Adrenal gland (tissue), 12 donors: ENCODE measurements around the gene ZNF267. TPM values are rescaled to one million over a fixed set of nuclear protein-coding genes. Genes with fewer than 3 reads are reported as not detected.
"Not testable (repeated sequence)": the region's sequence is repeated elsewhere in the genome, so short reads cannot be mapped to it uniquely, and the experiment has no call there.

Experiments
- DNase-seq, 7 donors: peaks; one replicate each; pipeline ENCODE4 v3.0.0-alpha.2; 2019 to 2020
- H3K27ac ChIP-seq, 5 donors: fragments of 200-600 bp; sonication (generic) in 4 of 5; 1 replicate in 3 of 5; 2 replicates in 2 of 5; pipeline versions ENCODE4 v1.5.1 to v1.8.0; 2016 to 2020; ENCODE audit warnings: mild to moderate bottlenecking in 1 of 5
- H3K27me3 ChIP-seq: fragments of 200-600 bp; 2 replicates; pipeline ENCODE4 v1.8.0; 2021
- H3K36me3 ChIP-seq, 2 donors: fragments of 200-600 bp; replicated peaks in 1 of 2; 1 replicate in 1 of 2; 2 replicates in 1 of 2; pipeline versions ENCODE4 v1.5.1 to v1.8.0; 2018 to 2022
- H3K4me1 ChIP-seq, 2 donors: fragments of 200-600 bp; replicated peaks in 1 of 2; 1 replicate in 1 of 2; 2 replicates in 1 of 2; pipeline versions ENCODE4 v1.5.1 to v1.8.0; 2018 to 2021
- H3K4me3 ChIP-seq, 4 donors: fragments of 200-600 bp; sonication (generic) in 3 of 4; one replicate each; pipeline ENCODE4 v1.5.1; 2016 to 2018
- H3K9me3 ChIP-seq, 3 donors: fragments of 200-600 bp; sonication (generic) in 1 of 3; replicated peaks in 1 of 3; 1 replicate in 2 of 3; 2 replicates in 1 of 3; pipeline versions ENCODE4 v1.5.1 to v1.8.0; 2016 to 2021
- CTCF ChIP-seq, 6 experiments: fragments of 450-650 bp in 4 of 6; fragments of 200-600 bp in 2 of 6; sonication (generic) in 1 of 6; IDR thresholded peaks; 1 replicate in 5 of 6; 2 replicates in 1 of 6; pipeline versions ENCODE4 v1.5.1 to v1.8.0; 2016 to 2021; ENCODE audit warnings: antibody characterized with exemption in 6 of 6, mild to moderate bottlenecking in 2 of 6, moderate library complexity in 1 of 6
- POLR2A ChIP-seq, 2 donors: fragments of 450-650 bp; IDR thresholded peaks; one replicate each; pipeline ENCODE4 v1.6.1; 2017; ENCODE audit warnings: antibody characterized with exemption in 2 of 2, mild to moderate bottlenecking in 2 of 2, moderate library complexity in 1 of 2
- WGBS, 4 donors: extraction: QIAGEN DNeasy Blood & Tissue Kit in 2 of 4; methylation state at CpG; one replicate each; pipeline versions ENCODE4 v1.1.5 to v1.1.7; 2013 to 2017; 5-methylcytosine and 5-hydroxymethylcytosine counted together
- intact Hi-C, 2 donors: fragments of 100-400 bp; cut with DNase I; formaldehyde crosslinking; loops; one replicate each; pipeline versions ENCODE4 v1.14.1 to v1.15.0; 2022 to 2023
- polyA plus RNA-seq, 3 donors: library from polyadenylated mRNA; stranded (reverse); fragments of 200-250 nt in 2 of 3; fragments of 350-450 nt in 1 of 3; fragmentation: Illumina TruSeq in 1 of 3; extraction: RNeasy Lipid Tissue Mini Kit (QIAGEN cat#74804) in 1 of 3; gene quantifications; one replicate each; pipeline ENCODE4 v1.2.3, GENCODE V29; 2013 to 2014
- total RNA-seq, 9 donors: library from RNA; depleted of rRNA in 4 of 9; stranded (reverse); fragments of >200 nt in 4 of 9; fragments of 120-200 nt in 1 of 9; fragmentation: NEBNext Ultra II Directional in 1 of 9; extraction: Animal tissue kit (Norgen Biotek cat#: 25700) in 1 of 9; gene quantifications; one replicate each; pipeline versions ENCODE4 v1.1.0 to v1.2.4, GENCODE V29; 2013 to 2023
- donor health status: healthy with polysubstance abuse.
- donor health status: Bipolar disorder and iron deficiency.
- donor health status: DM: yes; HTN: yes; CAD: no.
- donor health status: DM: no; HTN: no; CAD: no.
- donor health status: DM: no; HTN: no; CAD: no.
- donor health status: DM: yes; HTN: yes; CAD: no.

ZNF267 gene
- total and polyA plus RNA-seq, 12 donors, result 2.0 to 34.1 (median 8.2) TPM

DNA sequence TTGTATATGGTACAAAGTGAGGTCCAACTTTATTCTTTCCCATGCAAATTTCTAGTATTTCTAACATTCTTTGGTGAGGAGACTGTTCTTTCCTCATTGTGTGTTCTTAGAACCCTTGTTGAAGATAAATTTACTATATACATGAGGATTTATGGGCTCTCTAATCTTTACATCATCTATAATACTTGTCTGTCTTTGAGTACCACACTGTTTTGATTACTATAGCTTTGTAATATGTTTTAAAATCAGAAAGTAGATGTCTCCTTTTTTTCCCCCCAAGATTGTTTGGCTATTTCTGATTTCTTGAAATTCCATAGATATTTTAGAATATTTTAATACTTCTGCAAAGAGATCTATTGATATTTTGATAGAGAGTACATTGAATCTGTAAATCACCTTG is 23.7 kb downstream of the ZNF267 start:
- Histone ChIP-seq H3K36me3 (peaks cover 0 to 7% of the 10 kb centered on the region in 2 donors), H3K27ac (no peak overlapping the region), H3K4me1 (no peaks in the 10 kb centered on the region), H3K9me3 (peaks cover 0 to 19% (median 6%) of the 10 kb centered on the region in 3 donors), H3K27me3 (no peaks in the 10 kb centered on the region), H3K4me3 (no peak overlapping the region)
- no peak for DNase-seq
- no peak for TF ChIP-seq POLR2A (IDR thresholded peaks at IDR 0.05)
- intact Hi-C loops, result no loop called here

DNA sequence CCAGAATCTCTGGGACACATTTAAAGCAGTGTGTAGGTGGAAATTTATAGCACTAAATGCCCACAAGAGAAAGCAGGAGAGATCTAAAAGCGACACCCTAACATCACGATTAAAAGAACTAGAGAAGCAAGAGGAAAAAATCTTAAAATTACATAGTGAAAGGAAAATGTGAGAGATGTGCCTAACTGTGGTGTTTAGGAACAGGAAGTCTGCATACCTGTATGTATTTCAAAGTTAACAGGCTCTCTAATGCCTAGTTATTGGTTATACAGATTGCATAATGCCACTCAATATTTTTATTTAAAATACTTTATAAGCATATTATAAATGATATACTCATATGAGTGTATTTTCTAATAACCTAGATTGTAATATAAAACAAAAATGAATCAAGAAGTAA is 25.9 kb downstream of the ZNF267 start:
- TF ChIP-seq CTCF (IDR thresholded peaks at IDR 0.05) (no peak), POLR2A (IDR thresholded peaks at IDR 0.05) (no peak)
- H3K4me3 ChIP-seq, result no peak overlapping the region
- no peaks in the 10 kb centered on the region for H3K27me3 ChIP-seq
- peaks cover 0 to 7% of the 10 kb centered on the region in 2 donors for H3K36me3 ChIP-seq
- intact Hi-C loops, result no loop called here
- H3K27ac ChIP-seq, result no peak overlapping the region
- no peaks in the 10 kb centered on the region for H3K4me1 ChIP-seq
- WGBS, 4 donors, result 87 to 94% (median 93%) methylated on average over 2 of the region's 2 CpGs
- DNase-seq, result no peak
- peaks cover 0 to 19% (median 6%) of the 10 kb centered on the region in 3 donors for H3K9me3 ChIP-seq

GRCh38 chr16:31904571-31904970 is 31.0 kb downstream of the ZNF267 start:
- H3K36me3 ChIP-seq, DNase-seq, H3K4me3 ChIP-seq, H3K27me3 ChIP-seq, intact Hi-C loops, H3K4me1 ChIP-seq, H3K27ac ChIP-seq: not testable (repeated sequence)
- peaks cover 0 to 40% (median 7%) of the 10 kb centered on the region in 3 donors for H3K9me3 ChIP-seq
- 93 to 100% (median 94%) methylated on average over 3 of the region's 3 CpGs for WGBS, 4 donors

DNA sequence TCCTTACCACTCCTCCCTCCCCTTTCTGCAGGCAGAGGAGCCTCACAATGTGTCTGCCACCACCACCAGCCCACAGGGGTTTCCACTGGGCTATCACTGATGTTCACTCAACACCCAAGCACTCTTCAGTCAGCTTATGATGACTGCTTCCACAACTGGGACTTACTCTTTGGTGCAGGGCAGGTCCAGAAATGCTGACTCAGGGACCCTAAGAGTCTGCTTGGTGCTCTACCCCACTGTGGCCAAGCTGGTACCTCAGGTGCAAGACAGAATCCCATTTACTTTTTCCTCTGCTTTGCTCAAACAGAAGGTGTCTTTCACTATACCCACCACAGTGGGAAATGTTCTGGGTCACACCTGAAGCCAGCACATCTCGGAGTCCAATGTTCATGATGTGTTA is 40.1 kb downstream of the ZNF267 start:
- intact Hi-C loops, result loop anchor here in 1 of 2 donors (10.0 kb wide), 1 partner anchor 159 kb away; no protein-coding TSS in a partner anchor
- Histone ChIP-seq H3K4me3 (no peak overlapping the region), H3K27me3 (no peaks in the 10 kb centered on the region), H3K4me1 (no peaks in the 10 kb centered on the region), H3K36me3 (peaks cover 0 to 5% of the 10 kb centered on the region in 2 donors), H3K27ac (no peak overlapping the region), H3K9me3 (peaks cover 0 to 86% (median 42%) of the 10 kb centered on the region in 3 donors)
- no peak for DNase-seq
- WGBS, 4 donors, result 89 to 100% (median 100%) methylated on average over 1 of the region's 1 CpG
- TF ChIP-seq POLR2A (IDR thresholded peaks at IDR 0.05), result no peak
- no peak for TF ChIP-seq CTCF (IDR thresholded peaks at IDR 0.05)

GRCh38 chr16:31916056-31916488 is 42.5 kb downstream of the ZNF267 start:
- 85 to 100% (median 98%) methylated on average over 3 of the region's 3 CpGs for WGBS, 4 donors
- TF ChIP-seq CTCF (IDR thresholded peaks at IDR 0.05) (no peak), POLR2A (IDR thresholded peaks at IDR 0.05) (no peak)

More at GRCh38 chr16:31916056-31916488, 42.5 kb downstream of the ZNF267 start:
- Histone ChIP-seq H3K27ac (no peak overlapping the region), H3K27me3 (no peaks in the 10 kb centered on the region), H3K4me3 (peak overlapping the region in 1 of 4 donors; percentile 38), H3K36me3 (peaks cover 0 to 5% of the 10 kb centered on the region in 2 donors), H3K4me1 (no peaks in the 10 kb centered on the region), H3K9me3 (peaks cover 0 to 92% (median 38%) of the 10 kb centered on the region in 3 donors)
- intact Hi-C loops, result loop anchor here in 1 of 2 donors (10.0 kb wide), 1 partner anchor 161 kb away; no protein-coding TSS in a partner anchor
- no peak for DNase-seq
